AG08396 (cell line): Measurements from ENCODE around the gene POTEH.
"Not testable (repeated sequence)": the region's sequence is repeated elsewhere in the genome, so short reads cannot be mapped to it uniquely, and the experiment has no call there.

Experiments
- DNase-seq: peaks from one replicate; pipeline ENCODE4 v3.0.0; 2012; ENCODE audit warnings: low spot score, mixed read lengths

Gene POTEH

GRCh38 chr22:15689749-15690125 is at the start of gene POTEH:
TSS of gene POTEH (plus strand) at chr22:15690026. CDS start at chr22:15690078, 52 bp downstream.
- DNase-seq: not testable (repeated sequence)

- DNase-seq: not testable (repeated sequence)
Observed at GRCh38 chr22:15642288-15642861, 47.5 kb upstream of the POTEH start.

- not testable (repeated sequence) for DNase-seq
Observed at GRCh38 chr22:15651954-15652353, 37.9 kb upstream of the POTEH start.

- not testable (repeated sequence) for DNase-seq
Observed at GRCh38 chr22:15652738-15653137, 37.1 kb upstream of the POTEH start.

- not testable (repeated sequence) for DNase-seq
Observed at GRCh38 chr22:15653241-15653640, 36.6 kb upstream of the POTEH start.

- not testable (repeated sequence) for DNase-seq
Observed at GRCh38 chr22:15661102-15661501, 28.7 kb upstream of the POTEH start.

- not testable (repeated sequence) for DNase-seq
Observed at GRCh38 chr22:15664682-15665081, 25.1 kb upstream of the POTEH start.

- not testable (repeated sequence) for DNase-seq
Observed at GRCh38 chr22:15665478-15665877, 24.3 kb upstream of the POTEH start.

- DNase-seq: not testable (repeated sequence)
Observed at GRCh38 chr22:15669430-15669829, 20.4 kb upstream of the POTEH start.

- DNase-seq: not testable (repeated sequence)
Observed at GRCh38 chr22:15679702-15680101, 10.1 kb upstream of the POTEH start.

GRCh38 chr22:15684115-15684514 is 5.7 kb upstream of the POTEH start:
- not testable (repeated sequence) for DNase-seq

GRCh38 chr22:15684695-15685094 is 5.1 kb upstream of the POTEH start:
- DNase-seq: not testable (repeated sequence)

- not testable (repeated sequence) for DNase-seq
Observed at GRCh38 chr22:15685641-15686040, 4.2 kb upstream of the POTEH start.

GRCh38 chr22:15687086-15687485 is 2.7 kb upstream of the POTEH start:
- not testable (repeated sequence) for DNase-seq

- DNase-seq: not testable (repeated sequence)
Observed at GRCh38 chr22:15687676-15688075, 2.1 kb upstream of the POTEH start.

- not testable (repeated sequence) for DNase-seq
Observed at GRCh38 chr22:15688090-15688489, 1.7 kb upstream of the POTEH start.

GRCh38 chr22:15689012-15689748 is 646 bp upstream of the POTEH start:
- not testable (repeated sequence) for DNase-seq

GRCh38 chr22:15713600-15713999 is 23.8 kb downstream of the POTEH start:
- DNase-seq: not testable (repeated sequence)

- not testable (repeated sequence) for DNase-seq
Observed at GRCh38 chr22:15714125-15714524, 24.3 kb downstream of the POTEH start.

GRCh38 chr22:15721884-15722283 is 32.1 kb downstream of the POTEH start:
- DNase-seq: not testable (repeated sequence)

- DNase-seq: not testable (repeated sequence)
Observed at GRCh38 chr22:15729209-15729917, 39.5 kb downstream of the POTEH start.

GRCh38 chr22:15731023-15731422 is 41.2 kb downstream of the POTEH start:
- DNase-seq: not testable (repeated sequence)

GRCh38 chr22:15734411-15734810 is 44.6 kb downstream of the POTEH start:
- DNase-seq: not testable (repeated sequence)
